ENCODE results near the gene APOO.
A peak's percentile ranks its signal among the peaks of the same experiment; 100 is the strongest.
"Not testable (repeated sequence)": the region's sequence is repeated elsewhere in the genome, so short reads cannot be mapped to it uniquely, and the experiment has no call there.

Gene APOO

GRCh38 chrX:23884427-23885024, 23.2 kb downstream of the APOO start:
- peak; percentile 52 for DNase-seq (ENCODE audit: low read depth)
- no peak for TF ChIP-seq CTCF (IDR thresholded peaks at IDR 0.05; ENCODE audit: insufficient read depth, low read depth, low read length, missing control alignments)

GRCh38 chrX:23883737-23884354, 23.9 kb downstream of the APOO start:
- peak; percentile 82 for DNase-seq (ENCODE audit: low read depth)
- H3K4me3 ChIP-seq (ENCODE audit: low read length) = no peak overlapping the region
- no peak for TF ChIP-seq CTCF (IDR thresholded peaks at IDR 0.05; ENCODE audit: insufficient read depth, low read depth, low read length, missing control alignments)

More at GRCh38 chrX:23884427-23885024, 23.2 kb downstream of the APOO start:
- no peak overlapping the region for H3K4me3 ChIP-seq (ENCODE audit: low read length)

GRCh38 chrX:23879380-23880090, 28.2 kb downstream of the APOO start:
- no peak for TF ChIP-seq CTCF (IDR thresholded peaks at IDR 0.05; ENCODE audit: insufficient read depth, low read depth, low read length, missing control alignments)
- H3K4me3 ChIP-seq (ENCODE audit: low read length) = no peak overlapping the region
- no peak for DNase-seq (ENCODE audit: low read depth)

- no peak overlapping the region for H3K4me3 ChIP-seq (ENCODE audit: low read length)
- TF ChIP-seq CTCF (IDR thresholded peaks at IDR 0.05; ENCODE audit: insufficient read depth, low read depth, low read length, missing control alignments) = no peak
- no peak for DNase-seq (ENCODE audit: low read depth)
These were observed 35.7 kb downstream of the APOO start for GRCh38 chrX:23871905-23872546.

GRCh38 chrX:23870041-23870440, 37.7 kb downstream of the APOO start:
- TF ChIP-seq CTCF (IDR thresholded peaks at IDR 0.05; ENCODE audit: insufficient read depth, low read depth, low read length, missing control alignments) = no peak
- no peak for DNase-seq (ENCODE audit: low read depth)
- H3K4me3 ChIP-seq (ENCODE audit: low read length) = no peak overlapping the region

GRCh38 chrX:23864742-23865326, 42.9 kb downstream of the APOO start:
- H3K4me3 ChIP-seq (ENCODE audit: low read length) = no peak overlapping the region
- DNase-seq (ENCODE audit: low read depth) = no peak
- no peak for TF ChIP-seq CTCF (IDR thresholded peaks at IDR 0.05; ENCODE audit: insufficient read depth, low read depth, low read length, missing control alignments)

GRCh38 chrX:23861952-23862351, 45.8 kb downstream of the APOO start:
- not testable (repeated sequence) for H3K4me3 ChIP-seq (ENCODE audit: low read length); DNase-seq (ENCODE audit: low read depth)
